GM12878 (cell line): ENCODE measurements around the gene PIWIL4. TPM values are rescaled to one million over a fixed set of nuclear protein-coding genes. Genes with fewer than 3 reads are reported as not detected.

ENCODE experiments used
- ATAC-seq: fragments of 200-7000 bp; cut with Tn5 transposase; 3 replicates; pipeline ENCODE4 v1.9.1; 2020; ENCODE audit warnings: mild to moderate bottlenecking, moderate library complexity
- BruUV-seq: library from RNA; stranded (reverse); fragments of 400-500 nt; replicated peaks from 2 replicates; lab custom pipeline; 2021; lab: Mats Ljungman, UMichigan
- CTCF ChIA-PET: fragments of 300-600 bp; sonication (Branson Sonifier 250); formaldehyde crosslinking; extraction: SDS; loops from one replicate; lab custom pipeline; 2021; ENCODE audit warnings: inconsistent platforms; lab: Yijun Ruan, JAX
- POLR2A ChIA-PET: fragments of 350-600 bp; formaldehyde crosslinking; extraction: SDS; loops from one replicate; lab custom pipeline; 2021; ENCODE audit warnings: inconsistent platforms; lab: Charles Lee
- RAD21 ChIA-PET: fragments of 300-600 bp; sonication (Branson Sonifier 250); formaldehyde crosslinking; loops from one replicate; lab custom pipeline; 2023; ENCODE audit warnings: antibody characterized with exemption; ENCODE audit not compliant: unreplicated experiment; lab: Charles Lee
- SMC1A ChIA-PET: fragments of 300-600 bp; sonication (Branson Sonifier 250); formaldehyde crosslinking; loops from one replicate; lab custom pipeline; 2023; ENCODE audit not compliant: unreplicated experiment, uncharacterized antibody; lab: Charles Lee
- DNase-seq: peaks from one replicate; pipeline ENCODE4 v3.0.0-alpha.2; 2011; ENCODE audit warnings: low read depth, low spot score
- FAIRE-seq: peaks from 3 replicates; lab custom pipeline; 2011; peaks lifted over from hg19 to GRCh38; lab: Jason Lieb, UNC
- H2AFZ ChIP-seq: 2 replicates; pipeline ENCODE4 v1.6.0; 2011; ENCODE audit warnings: low read depth, low read length, control low read depth; ENCODE audit not compliant: control insufficient read depth
- H3K27ac ChIP-seq: 2 replicates; pipeline ENCODE4 v1.5.1; 2011; ENCODE audit warnings: control low read depth; ENCODE audit not compliant: control insufficient read depth, insufficient read depth
- H3K27me3 ChIP-seq, 2 experiments: replicated peaks in 1 of 2; 2 replicates each; pipeline versions ENCODE4 v1.6.0 to v1.6.1; 2011; ENCODE audit warnings: low read length in 1 of 2; ENCODE audit not compliant: control insufficient read depth in 2 of 2, insufficient read depth in 2 of 2
- H3K36me3 ChIP-seq, 2 experiments: 2 replicates each; pipeline ENCODE4 v1.5.1; 2011; ENCODE audit warnings: low read length in 1 of 2; ENCODE audit not compliant: control insufficient read depth in 2 of 2, insufficient read depth in 2 of 2
- H3K4me1 ChIP-seq: 2 replicates; pipeline ENCODE4 v1.6.1; 2011; ENCODE audit warnings: mild to moderate bottlenecking, low read length, moderate library complexity, mixed read lengths; ENCODE audit not compliant: control insufficient read depth, insufficient read depth
- H3K4me2 ChIP-seq: 2 replicates; pipeline ENCODE4 v1.6.0; 2011; ENCODE audit warnings: control low read depth; ENCODE audit not compliant: control insufficient read depth, insufficient read depth
- H3K4me3 ChIP-seq: fragments of 200-600 bp; sonication (generic); 2 replicates; pipeline ENCODE4 v1.5.1; 2016
- H3K79me2 ChIP-seq: 2 replicates; pipeline ENCODE4 v1.6.0; 2011; ENCODE audit warnings: low read length; ENCODE audit not compliant: control insufficient read depth, insufficient read depth
- H3K9ac ChIP-seq: 2 replicates; pipeline ENCODE4 v1.8.0; 2011; ENCODE audit warnings: low read length, control low read depth, mixed read lengths; ENCODE audit not compliant: control insufficient read depth, insufficient read depth
- H3K9me3 ChIP-seq: replicated peaks from 3 replicates; pipeline ENCODE4 v1.5.1; 2011; ENCODE audit warnings: mild to moderate bottlenecking, low read length; ENCODE audit not compliant: control insufficient read depth, insufficient read depth
- H4K20me1 ChIP-seq: 2 replicates; pipeline ENCODE4 v1.6.0; 2011; ENCODE audit not compliant: control insufficient read depth, insufficient read depth
- HDGF ChIP-seq: fragments of 450-650 bp; IDR thresholded peaks from 2 replicates; pipeline ENCODE4 v1.6.1; 2016; ENCODE audit warnings: antibody characterized with exemption
- MTA3 ChIP-seq: IDR thresholded peaks from 2 replicates; pipeline ENCODE4 v1.6.1; 2012; ENCODE audit warnings: low read length, inconsistent platforms, borderline replicate concordance
- NR2C2 ChIP-seq: IDR thresholded peaks from 2 replicates; pipeline ENCODE4 v1.6.1; 2011; ENCODE audit warnings: borderline replicate concordance, low read depth; ENCODE audit not compliant: control insufficient read depth, insufficient read length
- NR2F1 ChIP-seq: fragments of 450-650 bp; conservative IDR thresholded peaks from 2 replicates; pipeline ENCODE4 v1.6.1; 2017; ENCODE audit warnings: mild to moderate bottlenecking
- PAX5 ChIP-seq: IDR thresholded peaks from 2 replicates; pipeline ENCODE4 v1.6.1; 2011; ENCODE audit warnings: low read depth, low read length, borderline replicate concordance
- RCOR1 ChIP-seq: conservative IDR thresholded peaks from 2 replicates; pipeline ENCODE4 v1.6.1; 2012; ENCODE audit warnings: low read depth, low read length, improper control_type of control experiment
- RELB ChIP-seq: fragments of 450-650 bp; IDR thresholded peaks from 2 replicates; pipeline ENCODE4 v1.6.1; 2017; ENCODE audit warnings: low read depth, mild to moderate bottlenecking, moderate library complexity
- SUPT20H ChIP-seq: IDR thresholded peaks from 2 replicates; pipeline ENCODE4 v1.6.1; 2011; ENCODE audit warnings: low read depth, mild to moderate bottlenecking, low read length, moderate library complexity, borderline replicate concordance; ENCODE audit not compliant: control insufficient read depth
- TCF12 ChIP-seq: IDR thresholded peaks from 2 replicates; pipeline ENCODE4 v1.6.1; 2011; ENCODE audit warnings: low read depth, mild to moderate bottlenecking, low read length
- TCF7 ChIP-seq: IDR thresholded peaks from 2 replicates; pipeline ENCODE4 v1.6.1; 2014; ENCODE audit warnings: antibody characterized with exemption, borderline replicate concordance
- WRNIP1 ChIP-seq: IDR thresholded peaks from 2 replicates; pipeline ENCODE4 v1.6.1; 2011; ENCODE audit warnings: low read depth, low read length, improper control_type of control experiment, borderline replicate concordance
- ZNF207 ChIP-seq: fragments of 450-650 bp; IDR thresholded peaks from 2 replicates; pipeline ENCODE4 v1.6.1; 2014; ENCODE audit warnings: antibody characterized with exemption, mild to moderate bottlenecking, borderline replicate concordance
- ZSCAN29 ChIP-seq: fragments of 450-650 bp; IDR thresholded peaks from 2 replicates; pipeline ENCODE4 v1.6.1; 2017; ENCODE audit warnings: mild to moderate bottlenecking, moderate library complexity
- WGBS: methylation state at CpG from one replicate; pipeline ENCODE4 v1.1.6; 2016; ENCODE audit warnings: low lambda C conversion rate; ENCODE audit not compliant: insufficient replicate concordance, insufficient coverage; ENCODE audit errors: missing lambda C conversion rate; 5-methylcytosine and 5-hydroxymethylcytosine counted together
- in situ Hi-C: fragments of 300-500 bp; cut with MboI; formaldehyde crosslinking; loops from 9 replicates; pipeline ENCODE4 v1.14.3; 2018; ENCODE audit warnings: mixed read lengths
- intact Hi-C: fragments of 100-400 bp; cut with micrococcal nuclease; formaldehyde crosslinking; loops from one replicate; pipeline ENCODE4 v1.14.2; 2022; ENCODE audit not compliant: unreplicated experiment
- polyA plus RNA-seq, 11 experiments: library from polyadenylated mRNA; depleted of rRNA in 4 of 11; unstranded in 6 of 11; stranded (reverse) in 5 of 11; fragments of >200 nt; fragmentation: Nextera tagmentation in 4 of 11; fragmentation: Illumina TruSeq in 1 of 11; extraction: Ambion mirVana in 4 of 11; extraction: Trizol in 1 of 11; gene quantifications; 1 replicate in 1 of 11; 2 replicates in 10 of 11; pipeline versions ENCODE4 v1.2.1 to v1.2.3, GENCODE V29; 2011 to 2016; ENCODE audit warnings: inconsistent platforms in 2 of 11, missing spikeins in 2 of 11, low read depth in 1 of 11
- total RNA-seq, 4 experiments: library from RNA; depleted of rRNA in 3 of 4; stranded (reverse); fragments of >200 nt in 3 of 4; fragmentation: Illumina TruSeq in 1 of 4; extraction: Trizol in 1 of 4; gene quantifications; 2 replicates each; pipeline versions ENCODE4 v1.2.1 to v1.2.3, GENCODE V29; 2013 to 2021

The PIWIL4 gene
- total and polyA plus RNA-seq, 10 of the 15 experiments (the other 5 are each of a cell fraction or from before 2014, with no cell fraction given), result 0.23 to 13.3 (median 0.47) TPM

- no peak for TF ChIP-seq TCF7
- no peak for TF ChIP-seq NR2C2
- TF ChIP-seq, all 136 proteins: peak for 0
Measured at GRCh38 chr11:94658386-94658785, 91.2 kb downstream of the PIWIL4 start (continued).

DNA sequence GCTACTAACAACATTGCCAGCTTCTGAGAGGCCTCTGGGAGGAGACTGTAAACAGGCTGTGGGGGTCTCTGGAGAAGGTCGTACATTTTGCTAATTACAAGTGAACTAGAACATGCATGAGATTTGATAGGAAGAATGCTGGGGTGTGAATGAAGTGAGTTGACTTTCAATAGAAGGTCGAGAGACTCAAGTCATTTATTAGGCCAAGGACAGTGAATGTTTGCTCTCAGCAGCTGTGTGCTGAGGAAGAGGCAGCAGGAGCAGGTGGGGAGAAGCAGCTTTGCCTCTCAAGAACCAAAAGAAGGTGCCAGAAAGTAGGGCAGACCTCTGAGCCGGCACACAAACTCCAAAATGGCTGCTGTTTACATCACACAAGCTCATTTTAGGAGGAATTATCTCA lies 91.7 kb downstream of the PIWIL4 start:
- Histone ChIP-seq H3K4me2 (no peak overlapping the region), H3K79me2 (no peaks in the 10 kb centered on the region), H4K20me1 (no peaks in the 10 kb centered on the region), H3K27ac (no peak overlapping the region), H3K9ac (no peak overlapping the region), H3K9me3 (no peaks in the 10 kb centered on the region; the same call in 2 of the 3 replicates), H3K36me3 (no peaks in the 10 kb centered on the region), H3K4me3 (no peak overlapping the region), H3K4me1 (no peaks in the 10 kb centered on the region), H2AFZ (no peak overlapping the region), H3K27me3 (no peaks in the 10 kb centered on the region; a peak in 1 of 4 replicates)
- RAD21 ChIA-PET, result no interaction called here
- CTCF ChIA-PET, result no interaction called here
- TF ChIP-seq WRNIP1, result no peak
- no peak for TF ChIP-seq ZNF207
- TF ChIP-seq RELB, result no peak
- no peak for TF ChIP-seq SUPT20H
- TF ChIP-seq ZSCAN29, result no peak
- no peak for TF ChIP-seq HDGF
- TF ChIP-seq PAX5, result no peak
- no peak for TF ChIP-seq MTA3
- no peak for TF ChIP-seq TCF12
- TF ChIP-seq NR2F1, result no peak
- TF ChIP-seq RCOR1, result no peak
- 0% methylated on average over 3 of the region's 3 CpGs for whole genome bisulfite sequencing
- SMC1A ChIA-PET, result no interaction called here
- in situ Hi-C loops, result no loop called here
- BruUV-seq, result no TSS peak
- FAIRE-seq (no peak), DNase-seq (no peak), ATAC-seq (no peak)
- POLR2A ChIA-PET, result no interaction called here
- intact Hi-C loops, result no loop called here
